GM18873 (cell line): Measurements from ENCODE around the gene SELENOW.
"Not testable (repeated sequence)": the region's sequence is repeated elsewhere in the genome, so short reads cannot be mapped to it uniquely, and the experiment has no call there.

Experiments used
- ATAC-seq: cut with Tn5 transposase; IDR thresholded peaks from one replicate; pipeline ENCODE4 v1.9.1; 2021; ENCODE audit warnings: mild to moderate bottlenecking, moderate library complexity, moderate number of reproducible peaks; ENCODE audit not compliant: unreplicated experiment, low FRiP score

Gene SELENOW

GRCh38 chr19:47780215-47780551 is 1.7 kb downstream of the SELENOW start:
- no peak for ATAC-seq

GRCh38 chr19:47781590-47782262 is 3.2 kb downstream of the SELENOW start:
- ATAC-seq, result no peak

- ATAC-seq, result no peak
These were observed 8.1 kb downstream of the SELENOW start for GRCh38 chr19:47786566-47786965.

GRCh38 chr19:47787307-47787706 is 8.8 kb downstream of the SELENOW start:
- ATAC-seq, result not testable (repeated sequence)

GRCh38 chr19:47789811-47790210 is 11.3 kb downstream of the SELENOW start:
- ATAC-seq, result not testable (repeated sequence)

- ATAC-seq, result no peak
These were observed 11.9 kb downstream of the SELENOW start for GRCh38 chr19:47790398-47790814.

GRCh38 chr19:47792616-47793015 is 14.1 kb downstream of the SELENOW start:
- ATAC-seq, result no peak

- no peak for ATAC-seq
These were observed 16.0 kb downstream of the SELENOW start for GRCh38 chr19:47794526-47794925.

- no peak for ATAC-seq
These were observed 18.3 kb downstream of the SELENOW start for GRCh38 chr19:47796785-47797184.

- ATAC-seq, result no peak
These were observed 19.7 kb downstream of the SELENOW start for GRCh38 chr19:47797996-47798903.

GRCh38 chr19:47798904-47799266 is 20.4 kb downstream of the SELENOW start:
- ATAC-seq, result no peak

- no peak for ATAC-seq
These were observed 22.8 kb downstream of the SELENOW start for GRCh38 chr19:47801270-47801669.

GRCh38 chr19:47802521-47803043 is 24.1 kb downstream of the SELENOW start:
- no peak for ATAC-seq

GRCh38 chr19:47803148-47803547 is 24.6 kb downstream of the SELENOW start:
- not testable (repeated sequence) for ATAC-seq

- not testable (repeated sequence) for ATAC-seq
These were observed 25.2 kb downstream of the SELENOW start for GRCh38 chr19:47803671-47804070.

- ATAC-seq, result not testable (repeated sequence)
These were observed 25.9 kb downstream of the SELENOW start, which contains the start of gene TPRX1 for GRCh38 chr19:47804451-47804850. TSS of gene TPRX1 (minus strand) at chr19:47804551. CDS start at chr19:47804539, 12 bp downstream.

GRCh38 chr19:47805313-47805712 is 26.8 kb downstream of the SELENOW start:
- ATAC-seq, result no peak

GRCh38 chr19:47806435-47806834 is 27.9 kb downstream of the SELENOW start:
- no peak for ATAC-seq

- no peak for ATAC-seq
These were observed 34.9 kb downstream of the SELENOW start for GRCh38 chr19:47813304-47813994.

- no peak for ATAC-seq
These were observed 35.5 kb downstream of the SELENOW start for GRCh38 chr19:47813995-47814328.

GRCh38 chr19:47816270-47816669 is 37.8 kb downstream of the SELENOW start:
- ATAC-seq, result not testable (repeated sequence)
